ENCODE data around the gene CRNKL1.
"Not testable (repeated sequence)": the region's sequence is repeated elsewhere in the genome, so short reads cannot be mapped to it uniquely, and the experiment has no call there.

Gene CRNKL1

GRCh38 chr20:20010639-20011500 lies 41.4 kb downstream of the CRNKL1 start:
- no peak for DNase-seq (ENCODE audit: low read depth in 2 of 2)

DNA sequence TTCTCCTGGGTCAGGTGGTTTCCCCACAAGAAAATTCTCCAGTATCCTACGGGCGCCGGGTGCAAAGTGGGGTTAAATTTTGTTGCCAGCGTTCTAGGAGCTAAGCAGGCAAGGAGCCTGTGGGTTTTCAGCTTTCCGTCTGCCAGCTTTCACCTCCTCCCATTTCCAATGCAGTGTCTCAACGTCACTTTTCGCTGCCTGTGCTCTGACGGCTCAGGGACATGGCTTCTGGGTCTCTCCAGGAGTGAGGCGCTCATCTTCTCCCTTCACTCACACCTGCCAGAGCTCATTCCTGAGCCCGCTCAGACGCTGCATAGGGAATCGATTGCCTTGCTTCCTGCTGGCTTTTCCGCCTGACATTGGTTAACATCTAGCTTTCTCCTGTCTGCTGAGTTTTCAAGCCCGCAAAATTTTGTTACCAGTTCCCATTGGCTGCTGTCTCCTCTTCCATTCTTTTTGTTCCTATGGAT lies 42.4 kb downstream of the CRNKL1 start:
- DNase-seq (ENCODE audit: low read depth in 2 of 2): no peak

GRCh38 chr20:20005342-20005741 lies 46.9 kb downstream of the CRNKL1 start:
- DNase-seq (ENCODE audit: low read depth in 2 of 2): no peak

DNA sequence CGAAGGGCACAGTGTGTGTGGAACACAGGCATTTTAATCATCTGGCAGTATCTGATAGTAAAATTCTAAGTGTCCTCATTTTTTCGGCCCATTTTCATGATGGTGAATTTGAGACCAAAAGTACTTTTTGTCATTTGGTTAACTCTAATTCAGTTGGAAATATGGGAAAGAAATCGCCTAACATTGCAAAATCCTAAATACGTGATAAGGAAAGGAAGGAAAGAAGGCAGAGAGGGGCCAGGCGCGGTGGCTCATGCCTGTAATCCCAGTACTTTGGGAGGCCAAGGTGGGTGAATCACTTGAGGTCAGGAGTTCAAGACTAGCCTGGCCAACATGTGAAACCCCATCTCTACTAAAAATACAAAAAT lies 48.3 kb downstream of the CRNKL1 start:
- DNase-seq (ENCODE audit: low read depth in 2 of 2): not testable (repeated sequence)

DNA sequence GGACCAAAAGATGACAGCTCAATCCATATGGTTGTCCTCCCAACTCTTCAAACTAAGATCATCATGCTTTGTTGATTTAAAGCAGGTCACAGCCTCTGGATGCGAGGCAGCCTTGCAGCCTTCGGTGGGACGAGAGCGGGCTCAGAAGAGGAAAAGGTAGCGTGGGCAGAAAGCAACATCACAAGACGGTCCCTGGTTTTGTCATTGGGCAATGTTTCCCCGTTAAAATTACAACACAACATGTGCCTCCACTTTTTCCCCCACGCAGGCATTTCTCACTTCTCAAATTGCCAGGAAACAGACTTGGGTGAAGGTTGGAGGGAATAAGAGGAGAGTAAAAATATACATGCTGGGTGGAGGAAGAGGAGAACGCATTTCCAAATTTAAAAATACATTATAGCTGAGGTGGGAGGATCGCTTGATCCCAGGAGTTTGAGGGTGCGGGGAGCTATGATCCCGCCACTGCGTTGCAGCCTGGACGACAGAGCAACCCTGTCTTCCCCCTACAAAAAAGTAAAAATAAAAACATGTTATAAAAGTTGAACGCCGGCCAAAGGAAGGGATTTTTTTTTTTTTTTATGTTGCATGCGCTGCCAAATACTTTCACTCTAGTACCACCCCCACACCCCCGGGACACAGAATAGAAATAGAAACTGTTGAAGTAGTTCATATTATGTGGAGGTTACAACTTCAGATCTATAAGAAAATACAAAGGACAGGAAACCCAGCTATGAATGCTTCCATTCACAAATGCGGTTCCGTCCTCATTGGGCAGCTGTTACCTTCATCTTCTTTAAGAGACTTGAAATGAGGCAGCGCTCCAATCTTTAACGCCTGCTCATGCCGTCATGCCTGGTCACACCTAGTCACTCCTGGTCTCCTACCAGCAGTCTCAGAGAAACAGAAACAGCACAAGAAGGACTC lies 49.0 kb downstream of the CRNKL1 start:
- no peak for DNase-seq (ENCODE audit: low read depth in 2 of 2)

- no peak for DNase-seq (ENCODE audit: low read depth in 2 of 2)
Observed at GRCh38 chr20:20002101-20002998, 49.9 kb downstream of the CRNKL1 start.

GRCh38 chr20:20000211-20000968 lies 51.9 kb downstream of the CRNKL1 start:
- DNase-seq (ENCODE audit: low read depth in 2 of 2): no peak

- no peak for DNase-seq (ENCODE audit: low read depth in 2 of 2)
Observed at GRCh38 chr20:19998990-19999705, 53.1 kb downstream of the CRNKL1 start.

DNA sequence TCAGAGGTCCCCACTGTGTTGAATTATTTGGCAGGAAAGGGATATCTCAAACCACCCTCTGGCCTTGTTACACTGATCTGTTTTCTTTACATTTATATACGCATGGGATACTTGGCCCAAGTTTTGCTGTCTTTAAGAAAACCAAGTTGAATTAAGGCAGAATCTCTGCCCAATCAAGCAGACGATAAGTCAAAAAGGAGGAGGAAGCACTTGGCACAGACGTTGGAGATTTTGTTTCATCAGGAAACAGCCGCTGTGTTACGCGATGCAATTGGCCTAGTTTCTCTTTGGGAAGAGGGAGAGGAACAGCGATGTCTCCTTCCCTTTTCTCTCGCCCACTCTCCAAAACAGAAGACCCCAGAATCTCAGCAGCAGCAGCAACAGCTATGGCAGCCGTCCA lies 55.3 kb downstream of the CRNKL1 start:
- DNase-seq (ENCODE audit: low read depth in 2 of 2): no peak

- DNase-seq (ENCODE audit: low read depth in 2 of 2): no peak
Observed at GRCh38 chr20:19996222-19996621, 56.0 kb downstream of the CRNKL1 start.

DNA sequence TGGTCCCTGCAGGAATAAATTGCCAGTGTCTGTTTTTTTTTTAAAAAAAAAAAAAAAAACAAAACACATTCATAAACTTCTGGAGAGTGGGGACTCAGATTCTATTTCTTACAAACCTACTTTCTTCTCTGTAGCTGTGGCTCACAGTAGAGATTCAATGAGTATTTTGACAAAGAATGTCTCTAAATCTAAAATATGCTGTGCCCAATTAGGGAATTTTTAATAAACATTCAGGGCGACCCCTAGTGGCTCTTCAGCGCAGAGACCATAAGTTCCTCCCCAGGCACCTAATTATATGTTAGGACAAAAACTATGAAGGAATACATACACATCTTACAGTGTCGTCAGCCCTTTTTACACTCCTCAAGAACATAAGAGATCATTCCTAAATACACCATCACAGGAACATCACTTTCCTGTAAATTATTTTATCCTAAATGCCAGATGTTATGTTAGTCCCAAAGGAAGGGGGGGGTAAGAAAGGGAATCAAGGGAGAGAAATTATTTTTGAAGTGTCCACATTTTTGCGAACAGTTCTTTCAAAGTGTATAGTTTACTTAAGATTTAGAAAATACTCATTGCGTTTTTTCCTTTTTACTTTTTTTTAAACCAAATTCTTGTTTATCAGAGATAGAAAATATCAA lies 56.9 kb downstream of the CRNKL1 start:
- peak in 1 of 2 donors; percentile 6 for DNase-seq (ENCODE audit: low read depth in 2 of 2)

DNA sequence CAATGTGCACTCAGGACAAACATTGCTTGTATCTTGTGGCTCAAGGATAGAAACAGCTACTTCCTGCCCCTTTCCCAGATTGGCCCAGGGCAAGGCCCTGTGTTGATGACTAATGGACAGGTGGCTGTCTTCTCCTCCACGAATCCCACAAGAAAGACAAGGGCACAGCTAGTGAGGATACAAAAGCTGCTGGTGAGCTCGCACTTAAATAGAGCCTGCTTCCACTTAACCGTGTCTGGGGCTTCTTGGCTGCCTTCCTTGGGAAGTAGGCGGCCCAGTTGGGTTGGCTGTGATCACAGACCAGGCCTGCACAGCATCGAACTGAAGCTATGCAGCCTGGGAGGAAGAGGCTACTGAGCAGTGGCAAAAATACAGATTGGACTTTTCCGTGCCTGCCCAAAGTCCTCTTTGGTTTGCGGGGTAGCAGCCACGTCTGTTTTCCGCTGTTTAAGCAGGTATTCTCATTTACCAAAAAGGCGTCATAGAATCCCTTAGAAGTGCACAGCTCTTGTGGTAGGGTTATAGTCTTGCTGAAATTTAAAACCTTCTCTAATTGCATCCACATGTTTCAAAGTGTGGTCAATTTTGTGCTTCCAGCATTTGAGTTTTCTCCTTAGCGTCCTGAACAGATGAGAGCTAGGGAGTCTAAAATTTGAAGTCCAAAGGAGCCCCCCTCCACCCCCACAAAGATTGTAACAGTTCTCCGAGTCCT lies 58.2 kb downstream of the CRNKL1 start:
- no peak for DNase-seq (ENCODE audit: low read depth in 2 of 2)

- no peak for DNase-seq (ENCODE audit: low read depth in 2 of 2)
Observed at GRCh38 chr20:19992996-19993908, 59.0 kb downstream of the CRNKL1 start.

GRCh38 chr20:19991854-19992253 lies 60.4 kb downstream of the CRNKL1 start:
- DNase-seq (ENCODE audit: low read depth in 2 of 2): no peak

DNA sequence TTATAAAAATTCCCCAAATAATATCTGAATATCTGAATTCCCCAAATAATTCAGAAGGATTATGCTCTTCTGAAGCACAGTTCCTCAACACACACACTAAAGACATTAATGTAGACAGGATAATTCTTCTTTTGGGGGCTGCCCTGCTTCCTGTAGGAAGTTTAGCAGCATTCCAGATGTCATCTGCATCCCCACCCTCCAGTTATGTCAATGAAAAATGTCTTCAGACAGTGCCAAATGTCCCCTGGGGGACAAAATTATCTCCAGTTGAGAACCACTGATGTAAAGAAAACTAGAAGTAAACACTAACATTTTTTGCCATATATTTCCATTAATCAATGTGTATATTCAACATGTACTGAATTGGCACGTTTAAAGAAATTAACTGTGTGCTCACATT lies 61.0 kb downstream of the CRNKL1 start:
- no peak for DNase-seq (ENCODE audit: low read depth in 2 of 2)

GRCh38 chr20:19990850-19991249 lies 61.4 kb downstream of the CRNKL1 start:
- no peak for DNase-seq (ENCODE audit: low read depth in 2 of 2)

GRCh38 chr20:19987046-19987445 lies 65.2 kb downstream of the CRNKL1 start:
- no peak for DNase-seq (ENCODE audit: low read depth in 2 of 2)

DNA sequence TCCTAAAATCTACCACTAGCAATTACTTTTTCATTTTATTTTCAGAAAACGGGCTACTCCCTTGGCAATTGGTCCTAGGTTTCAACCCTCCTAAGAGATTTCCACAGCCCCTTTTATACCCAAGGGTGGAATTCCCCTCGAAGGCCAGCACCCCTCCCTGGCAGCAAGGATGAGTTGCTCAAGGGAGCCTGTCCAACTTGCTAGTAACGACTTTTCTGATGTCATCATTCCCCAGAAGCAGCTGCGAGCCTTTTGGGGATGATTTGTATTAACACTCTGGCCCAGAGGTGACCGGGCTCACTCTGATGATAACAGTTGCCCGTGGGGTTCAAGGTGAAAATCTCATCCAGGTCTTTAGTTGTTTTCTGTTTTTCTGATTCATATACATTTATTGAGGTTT lies 65.8 kb downstream of the CRNKL1 start:
- no peak for DNase-seq (ENCODE audit: low read depth in 2 of 2)

Data from stimulated activated CD4-positive, alpha-beta T cell treated with anti-CD3 and anti-CD28 coated beads, Interleukin-1b, Interleukin-23, amount 100 ng/mL, for 4 hours (primary cell).